Central memory CD4-positive, alpha-beta T cell (primary cell): ENCODE data around the gene VGLL2.
"Not testable (repeated sequence)": the region's sequence is repeated elsewhere in the genome, so short reads cannot be mapped to it uniquely, and the experiment has no call there.

Source experiments
- DNase-seq: peaks from one replicate; pipeline ENCODE4 v3.0.0; 2022
- total RNA-seq, 3 experiments: gene quantifications; one replicate each; lab custom pipeline; 2026; lab: John Stamatoyannopoulos, UW

VGLL2 gene
- 0 reads per million in 3 experiments for total RNA-seq

- no peak for DNase-seq
Measured at GRCh38 chr6:117265410-117266256, at the start of gene VGLL2. Gene VGLL2, plus strand, starts transcription at chr6:117265558. Its CDS starts 206 bp downstream, at chr6:117265764.

GRCh38 chr6:117222861-117223260 is 42.5 kb upstream of the VGLL2 start:
- no peak for DNase-seq

- DNase-seq = no peak
Measured at GRCh38 chr6:117226778-117227177, 38.6 kb upstream of the VGLL2 start.

GRCh38 chr6:117227245-117227962 is 38.0 kb upstream of the VGLL2 start:
- no peak for DNase-seq

- no peak for DNase-seq
Measured at GRCh38 chr6:117228202-117228601, 37.2 kb upstream of the VGLL2 start.

- DNase-seq = no peak
Measured at GRCh38 chr6:117229870-117230269, 35.5 kb upstream of the VGLL2 start.

- DNase-seq = no peak
Measured at GRCh38 chr6:117231466-117231865, 33.9 kb upstream of the VGLL2 start.

GRCh38 chr6:117232196-117232595 is 33.2 kb upstream of the VGLL2 start:
- no peak for DNase-seq

GRCh38 chr6:117233145-117233544 is 32.2 kb upstream of the VGLL2 start:
- no peak for DNase-seq

GRCh38 chr6:117237561-117237960 is 27.8 kb upstream of the VGLL2 start:
- DNase-seq = no peak

GRCh38 chr6:117244571-117244970 is 20.8 kb upstream of the VGLL2 start:
- not testable (repeated sequence) for DNase-seq

- peak; percentile 8 for DNase-seq
Measured at GRCh38 chr6:117244979-117245378, 20.4 kb upstream of the VGLL2 start.

GRCh38 chr6:117253785-117254184 is 11.6 kb upstream of the VGLL2 start:
- no peak for DNase-seq

- no peak for DNase-seq
Measured at GRCh38 chr6:117262799-117263198, 2.6 kb upstream of the VGLL2 start.

- DNase-seq = no peak
Measured at GRCh38 chr6:117263353-117263927, 1.9 kb upstream of the VGLL2 start.

GRCh38 chr6:117264369-117264691 is 1.0 kb upstream of the VGLL2 start:
- DNase-seq = no peak

GRCh38 chr6:117264692-117265409 is 507 bp upstream of the VGLL2 start:
- no peak for DNase-seq

GRCh38 chr6:117266257-117267053 is 1.1 kb downstream of the VGLL2 start:
- DNase-seq = no peak

- DNase-seq = no peak
Measured at GRCh38 chr6:117267054-117267347, 1.6 kb downstream of the VGLL2 start.

- no peak for DNase-seq
Measured at GRCh38 chr6:117267766-117268534, 2.6 kb downstream of the VGLL2 start.

GRCh38 chr6:117268924-117269323 is 3.6 kb downstream of the VGLL2 start:
- no peak for DNase-seq

GRCh38 chr6:117269638-117270054 is 4.3 kb downstream of the VGLL2 start:
- DNase-seq = no peak
